ENCODE data around the gene DNAH1.
A peak's percentile ranks its signal among the peaks of the same experiment; 100 is the strongest.

Gene DNAH1

GRCh38 chr3:52407779-52408178, 91.7 kb downstream of the DNAH1 start:
- TF ChIP-seq, protein P1, sequence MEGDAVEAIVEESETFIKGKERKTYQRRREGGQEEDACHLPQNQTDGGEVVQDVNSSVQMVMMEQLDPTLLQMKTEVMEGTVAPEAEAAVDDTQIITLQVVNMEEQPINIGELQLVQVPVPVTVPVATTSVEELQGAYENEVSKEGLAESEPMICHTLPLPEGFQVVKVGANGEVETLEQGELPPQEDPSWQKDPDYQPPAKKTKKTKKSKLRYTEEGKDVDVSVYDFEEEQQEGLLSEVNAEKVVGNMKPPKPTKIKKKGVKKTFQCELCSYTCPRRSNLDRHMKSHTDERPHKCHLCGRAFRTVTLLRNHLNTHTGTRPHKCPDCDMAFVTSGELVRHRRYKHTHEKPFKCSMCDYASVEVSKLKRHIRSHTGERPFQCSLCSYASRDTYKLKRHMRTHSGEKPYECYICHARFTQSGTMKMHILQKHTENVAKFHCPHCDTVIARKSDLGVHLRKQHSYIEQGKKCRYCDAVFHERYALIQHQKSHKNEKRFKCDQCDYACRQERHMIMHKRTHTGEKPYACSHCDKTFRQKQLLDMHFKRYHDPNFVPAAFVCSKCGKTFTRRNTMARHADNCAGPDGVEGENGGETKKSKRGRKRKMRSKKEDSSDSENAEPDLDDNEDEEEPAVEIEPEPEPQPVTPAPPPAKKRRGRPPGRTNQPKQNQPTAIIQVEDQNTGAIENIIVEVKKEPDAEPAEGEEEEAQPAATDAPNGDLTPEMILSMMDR (IDR thresholded peaks at IDR 0.05; ENCODE audit: control insufficient read depth, insufficient read depth, low read depth, low read length, missing control alignments): no peak
- H3K4me3 ChIP-seq (ENCODE audit: control insufficient read depth, low read depth, low read length): no peak overlapping the region
- DNase-seq (ENCODE audit: low read depth): no peak

DNA sequence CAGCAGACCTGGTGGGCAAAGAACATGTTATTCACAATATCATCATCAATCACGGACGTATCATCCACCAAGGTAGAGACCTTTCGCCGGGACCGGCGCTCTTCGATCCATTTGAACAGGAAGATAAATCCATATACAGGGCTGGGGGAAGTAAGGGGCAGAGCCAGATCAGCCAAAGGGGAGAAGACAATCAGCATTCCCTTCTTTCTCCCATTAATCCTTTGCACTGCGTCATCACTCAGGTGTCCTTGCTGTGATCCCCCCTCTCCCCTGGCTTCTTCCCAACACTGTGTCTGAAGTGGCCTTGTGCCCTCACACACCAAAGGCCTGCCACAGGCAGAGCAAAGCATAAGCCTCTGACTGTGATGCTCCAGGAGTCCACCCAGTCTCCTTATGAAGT, 92.3 kb downstream of the DNAH1 start:
- no peak for DNase-seq (ENCODE audit: low read depth)
- peak overlapping the region; percentile 100 for H3K4me3 ChIP-seq (ENCODE audit: control insufficient read depth, low read depth, low read length)
- TF ChIP-seq, protein P1 (IDR thresholded peaks at IDR 0.05; ENCODE audit: control insufficient read depth, insufficient read depth, low read depth, low read length, missing control alignments): no peak

DNA sequence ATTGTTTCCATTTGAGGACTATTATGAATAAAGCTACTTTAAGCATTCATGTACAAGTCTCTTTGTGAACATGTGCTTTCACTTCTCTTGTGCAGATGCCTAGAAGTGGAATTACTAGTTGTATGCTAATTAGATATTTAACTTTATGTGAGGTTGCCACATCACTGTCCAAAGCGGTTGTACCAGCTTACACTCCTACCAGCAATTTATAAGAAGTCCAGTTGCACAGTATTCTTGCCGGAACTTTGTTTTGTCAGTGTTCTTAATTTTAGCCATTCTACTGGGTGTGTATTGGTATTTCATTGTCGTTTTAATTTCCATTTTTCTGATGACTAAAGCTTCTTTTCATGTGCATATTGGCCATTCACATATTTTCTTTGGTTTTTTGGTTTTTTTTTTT, 99.7 kb downstream of the DNAH1 start:
- TF ChIP-seq, protein P1 (IDR thresholded peaks at IDR 0.05; ENCODE audit: control insufficient read depth, insufficient read depth, low read depth, low read length, missing control alignments): no peak
- H3K4me3 ChIP-seq (ENCODE audit: control insufficient read depth, low read depth, low read length): no peak overlapping the region
- no peak for DNase-seq (ENCODE audit: low read depth)

DNA sequence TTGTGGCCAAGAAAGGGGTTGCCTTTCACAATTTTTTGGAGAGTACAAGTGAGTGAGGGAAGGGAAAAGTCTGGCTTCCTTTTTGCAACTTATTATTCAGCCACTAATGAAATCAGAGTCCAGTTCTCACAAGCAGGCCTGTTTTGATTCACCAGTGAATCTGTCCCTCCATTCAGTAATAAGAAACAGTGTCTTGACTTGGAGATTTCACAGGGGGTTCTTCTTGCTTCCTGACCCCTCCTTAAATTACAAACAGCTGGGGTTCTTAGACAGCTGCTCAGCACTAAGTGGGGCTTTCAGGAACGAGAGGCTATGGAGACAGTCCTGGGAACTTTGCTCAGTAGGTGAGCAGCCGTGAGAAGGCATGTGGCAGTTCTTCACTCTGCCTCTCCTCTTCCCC, 104.3 kb downstream of the DNAH1 start:
- TF ChIP-seq, protein P1 (IDR thresholded peaks at IDR 0.05; ENCODE audit: control insufficient read depth, insufficient read depth, low read depth, low read length, missing control alignments): no peak
- DNase-seq (ENCODE audit: low read depth): no peak

DNA sequence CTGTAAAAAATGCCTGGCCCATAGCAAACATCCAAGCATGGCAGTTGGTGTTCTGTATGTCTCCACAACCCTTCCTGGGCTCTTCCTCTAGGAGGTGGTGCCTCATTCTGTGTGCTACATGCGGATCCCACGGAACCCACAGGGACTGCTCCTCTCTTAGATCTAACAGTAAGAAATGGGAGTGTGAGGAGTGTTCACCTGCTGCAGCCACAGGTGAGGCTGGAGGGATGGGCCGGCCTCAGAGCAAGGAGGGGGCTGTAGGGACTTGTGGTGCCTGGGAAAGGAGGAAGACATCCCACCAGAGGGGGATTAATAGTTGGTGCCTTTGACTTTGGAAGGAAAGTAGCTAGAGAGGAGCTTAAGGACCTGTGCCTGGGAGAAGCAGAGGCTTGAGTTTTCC, 106.5 kb downstream of the DNAH1 start:
- no peak for DNase-seq (ENCODE audit: low read depth)
- H3K4me3 ChIP-seq (ENCODE audit: control insufficient read depth, low read depth, low read length): no peak overlapping the region
- TF ChIP-seq, protein P1 (IDR thresholded peaks at IDR 0.05; ENCODE audit: control insufficient read depth, insufficient read depth, low read depth, low read length, missing control alignments): no peak

More for the DNA sequence above, 104.3 kb downstream of the DNAH1 start:
- H3K4me3 ChIP-seq (ENCODE audit: control insufficient read depth, low read depth, low read length): no peak overlapping the region

DNA sequence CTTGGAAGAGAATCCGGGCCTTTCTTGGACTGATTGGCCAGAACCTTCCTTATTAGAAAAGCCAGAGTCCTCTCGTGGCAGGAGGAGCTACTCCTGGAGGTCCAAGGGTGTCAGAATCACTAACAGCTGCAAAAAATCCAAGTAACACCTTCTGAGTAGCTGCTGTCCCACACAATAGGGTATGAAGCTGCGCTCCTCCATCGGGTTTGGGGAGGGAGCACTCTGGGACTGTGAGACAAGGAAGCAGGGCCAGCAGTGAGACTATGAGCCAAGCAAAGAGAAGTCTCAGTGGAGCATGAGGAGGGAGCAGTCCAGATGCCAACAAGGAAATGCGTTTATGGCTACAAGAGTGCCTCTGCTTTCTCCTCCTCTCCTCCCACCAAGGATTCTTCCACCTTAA, 107.1 kb downstream of the DNAH1 start:
- TF ChIP-seq, protein P1 (IDR thresholded peaks at IDR 0.05; ENCODE audit: control insufficient read depth, insufficient read depth, low read depth, low read length, missing control alignments): no peak
- no peak overlapping the region for H3K4me3 ChIP-seq (ENCODE audit: control insufficient read depth, low read depth, low read length)
- DNase-seq (ENCODE audit: low read depth): no peak
